HS-5 (cell line): ENCODE measurements around the gene EXO1.

Experiments
- DNase-seq: peaks from one replicate; pipeline ENCODE4 v3.0.0-alpha.2; 2012; ENCODE audit warnings: low read depth

The EXO1 gene

DNA sequence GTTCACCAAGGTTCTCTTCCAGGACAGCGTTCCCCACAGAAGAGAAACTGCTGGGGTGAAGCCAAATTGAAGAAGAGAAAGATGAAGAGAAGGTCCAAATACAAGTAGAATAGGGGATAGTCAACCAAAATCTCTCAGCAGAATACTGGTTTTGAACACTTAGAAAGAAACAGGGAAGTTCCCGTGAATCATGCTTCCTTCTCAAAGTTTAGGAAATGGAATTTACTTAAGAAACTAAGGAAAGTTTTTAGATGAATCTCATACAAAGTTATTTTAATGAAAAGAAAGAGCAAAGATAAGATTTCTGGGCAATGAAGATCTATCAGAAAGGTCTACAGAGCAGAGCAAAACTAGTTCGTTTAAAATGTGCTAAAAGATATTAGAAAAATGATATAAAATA is 43.3 kb downstream of the EXO1 start:
- DNase-seq = no peak

DNA sequence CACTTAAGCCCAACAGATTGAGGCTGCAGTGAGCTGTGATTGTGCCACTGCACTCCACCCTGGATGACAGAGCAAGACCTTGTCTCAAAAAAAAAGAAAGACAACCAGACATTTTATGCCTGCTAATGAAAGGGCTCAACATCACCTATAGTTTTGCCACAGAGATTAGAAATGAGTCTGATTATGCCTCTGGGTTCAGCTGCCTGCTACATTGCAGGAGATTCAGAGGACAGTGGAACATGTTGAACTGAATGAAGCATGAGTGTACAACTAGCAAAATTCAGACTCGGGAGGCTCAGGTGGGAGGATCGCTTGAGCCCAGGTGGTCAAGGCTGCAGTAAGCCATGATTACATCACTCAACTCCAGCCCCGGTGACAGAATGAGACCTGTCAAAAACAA is 46.0 kb downstream of the EXO1 start:
- no peak for DNase-seq

DNA sequence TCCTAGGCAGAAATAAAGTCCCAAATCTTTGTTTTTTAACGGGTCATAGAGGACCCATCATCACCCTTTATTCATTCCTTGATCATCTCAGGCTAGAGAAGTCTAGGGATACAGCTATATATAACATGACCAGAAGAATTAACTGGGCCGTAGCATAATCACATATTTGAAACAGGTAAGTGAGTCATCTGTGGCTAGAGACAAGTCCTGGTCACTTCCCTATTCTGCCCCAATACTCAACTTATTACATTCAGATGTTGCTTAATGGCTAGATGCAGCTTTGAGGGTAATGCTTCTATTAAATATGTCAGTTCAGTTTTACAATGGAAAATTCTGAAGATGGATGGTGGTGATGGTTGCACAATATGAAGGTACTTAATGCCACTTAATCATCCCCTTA is 47.0 kb downstream of the EXO1 start:
- no peak for DNase-seq

DNA sequence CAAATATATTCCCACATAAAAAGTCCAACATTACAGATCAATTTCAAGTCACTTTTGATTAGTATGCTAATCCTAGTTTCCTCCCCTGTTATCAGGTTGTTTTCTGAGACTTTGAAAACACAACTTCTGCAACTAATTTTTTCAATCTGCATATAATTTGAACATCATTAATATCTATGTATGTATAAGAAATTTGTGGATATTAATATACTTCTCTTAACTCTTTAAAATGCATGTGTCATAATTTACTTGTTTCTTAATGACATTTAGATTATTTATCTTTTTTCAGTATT is 48.6 kb downstream of the EXO1 start:
- no peak for DNase-seq

GRCh38 chr1:241899210-241899609 is 51.2 kb downstream of the EXO1 start:
- DNase-seq = no peak

DNA sequence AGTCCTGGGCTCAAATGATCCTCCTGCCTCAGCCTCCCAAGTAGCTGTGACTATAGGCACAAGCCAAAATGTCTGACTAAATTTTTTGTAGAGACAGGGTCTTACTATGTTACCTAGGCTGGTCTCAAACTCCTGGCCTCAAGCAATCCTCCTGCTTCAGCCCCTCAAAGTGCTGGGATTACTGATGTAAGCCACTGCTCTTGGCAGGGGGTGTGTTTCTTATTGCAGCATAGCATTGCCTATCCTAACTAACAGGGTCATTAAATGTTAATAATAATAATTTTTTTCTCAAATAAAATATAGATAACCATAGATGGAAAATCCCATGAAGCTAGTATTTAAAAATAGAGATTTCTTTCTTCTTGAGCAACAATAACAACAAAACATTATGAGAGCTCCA is 52.4 kb downstream of the EXO1 start:
- no peak for DNase-seq

- no peak for DNase-seq
These were observed 54.5 kb downstream of the EXO1 start for GRCh38 chr1:241902391-241903065.

DNA sequence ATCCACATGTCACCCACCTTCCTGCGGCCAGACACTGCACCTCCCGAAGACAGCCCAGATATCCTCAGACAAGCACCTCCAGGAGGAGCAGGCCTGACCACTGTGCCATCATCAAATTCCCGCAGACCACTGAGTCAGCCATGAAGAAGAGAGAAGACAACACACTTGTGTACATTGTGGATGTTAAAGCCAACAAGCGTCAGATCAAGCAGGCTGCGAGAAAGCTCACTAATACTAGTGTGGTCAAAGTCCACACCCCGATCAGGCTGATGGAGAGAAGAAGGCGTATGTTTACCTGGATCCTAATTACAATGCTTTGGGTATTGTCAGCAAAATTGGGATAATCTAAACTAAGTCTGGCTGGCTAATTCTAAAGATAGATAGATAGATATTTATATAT is 68.2 kb downstream of the EXO1 start:
- DNase-seq = no peak

- no peak for DNase-seq
These were observed 69.5 kb downstream of the EXO1 start for GRCh38 chr1:241917487-241917886.

GRCh38 chr1:241918879-241919278 is 70.9 kb downstream of the EXO1 start:
- peak; percentile 70 for DNase-seq

- no peak for DNase-seq
These were observed 76.2 kb downstream of the EXO1 start for GRCh38 chr1:241924080-241924808.

GRCh38 chr1:241926141-241926540 is 78.1 kb downstream of the EXO1 start:
- DNase-seq = no peak

DNA sequence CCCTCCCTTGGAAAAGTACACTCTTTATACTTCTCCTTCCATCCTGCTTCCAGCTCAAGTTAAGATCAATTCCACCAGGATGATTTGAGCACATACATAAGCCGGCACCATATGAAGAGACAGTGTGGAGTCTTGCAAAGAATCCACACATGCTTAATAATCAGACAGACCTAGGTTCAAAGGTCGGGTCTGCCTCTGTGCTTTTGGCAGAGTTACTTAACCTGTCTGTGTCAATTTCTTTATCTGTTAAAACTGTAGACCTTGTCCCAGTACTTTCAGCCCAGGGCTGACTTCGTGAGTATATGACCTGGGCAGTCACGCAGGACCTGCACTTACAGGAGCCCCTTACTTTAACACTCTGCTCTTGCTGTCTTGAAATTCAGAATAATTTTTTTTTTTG is 79.3 kb downstream of the EXO1 start:
- DNase-seq = no peak

DNA sequence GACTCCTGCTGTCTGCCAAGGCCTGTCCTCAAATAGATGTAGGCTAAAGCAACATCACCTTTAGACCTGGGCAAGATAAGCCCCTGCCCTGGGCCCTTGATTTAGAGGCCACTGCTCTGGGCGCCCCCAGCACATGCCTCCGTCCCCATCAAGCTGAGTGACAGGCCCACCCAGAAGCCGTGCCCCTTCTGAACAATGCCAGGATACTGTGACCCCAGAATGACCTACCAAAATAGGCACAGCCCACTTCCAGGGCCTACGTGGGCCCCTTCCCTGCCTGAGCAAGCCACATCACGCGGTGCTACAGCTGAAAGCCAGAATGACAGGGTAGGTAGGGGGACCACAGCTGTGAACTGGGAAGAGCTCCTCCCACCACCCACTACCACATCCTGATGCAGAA is 84.8 kb downstream of the EXO1 start:
- DNase-seq = no peak

DNA sequence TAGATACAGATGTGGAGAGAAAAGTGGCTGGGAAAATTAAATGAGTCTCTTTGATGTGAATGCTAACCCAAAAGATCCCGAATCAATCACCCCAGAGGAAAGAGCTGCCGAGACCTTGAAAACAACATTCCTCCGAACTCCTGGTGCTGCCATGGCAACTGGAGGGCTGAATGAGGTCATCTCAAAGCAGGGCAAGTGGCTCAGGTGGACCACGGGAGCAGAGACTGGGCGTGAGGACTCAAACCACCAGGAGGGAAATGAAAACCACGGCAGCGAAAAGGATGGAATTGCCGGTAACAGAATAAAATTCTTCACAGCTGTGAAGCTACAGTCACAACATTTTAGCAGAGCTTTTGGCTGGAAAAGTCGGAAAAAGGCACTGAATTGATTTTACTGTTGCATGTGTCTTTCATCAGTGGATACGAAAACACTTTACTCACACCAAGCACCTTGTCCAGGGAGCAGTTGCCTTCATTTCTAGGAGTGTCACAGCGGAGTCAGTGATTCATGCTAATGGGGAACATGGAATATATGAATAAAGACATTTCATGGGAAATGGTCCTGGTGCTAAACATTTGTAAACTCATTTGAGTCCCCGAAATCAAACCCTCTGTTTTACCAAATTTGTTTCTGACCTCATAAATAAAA is 86.3 kb downstream of the EXO1 start:
- no peak for DNase-seq

DNA sequence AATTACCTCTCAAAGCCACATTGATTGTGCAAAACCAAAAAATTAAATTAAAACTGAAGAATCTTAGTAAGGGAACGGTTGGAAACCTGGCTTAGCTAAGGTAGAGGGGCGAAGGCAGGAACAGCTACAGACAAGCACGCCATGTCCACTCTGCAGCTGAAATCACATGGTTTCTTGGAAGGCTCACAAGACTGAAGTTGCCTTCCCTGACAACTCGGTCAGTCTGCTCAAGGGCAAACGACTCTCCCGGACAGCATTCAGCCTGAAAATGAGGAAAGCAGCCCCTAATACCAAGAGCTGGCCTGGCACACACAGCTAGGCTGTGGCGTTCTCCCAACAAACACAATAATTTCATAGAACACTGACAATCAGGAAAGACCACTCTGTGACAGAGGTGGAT is 86.9 kb downstream of the EXO1 start:
- DNase-seq = no peak
